GM21423 (cell line): ENCODE measurements around the gene BICD1.
"Not testable (repeated sequence)": the region's sequence is repeated elsewhere in the genome, so short reads cannot be mapped to it uniquely, and the experiment has no call there.

Experiments used
- ATAC-seq: cut with Tn5 transposase; IDR thresholded peaks from one replicate; pipeline ENCODE4 v1.9.1; 2021; ENCODE audit warnings: mild to moderate bottlenecking, moderate library complexity; ENCODE audit not compliant: unreplicated experiment

The BICD1 gene

DNA sequence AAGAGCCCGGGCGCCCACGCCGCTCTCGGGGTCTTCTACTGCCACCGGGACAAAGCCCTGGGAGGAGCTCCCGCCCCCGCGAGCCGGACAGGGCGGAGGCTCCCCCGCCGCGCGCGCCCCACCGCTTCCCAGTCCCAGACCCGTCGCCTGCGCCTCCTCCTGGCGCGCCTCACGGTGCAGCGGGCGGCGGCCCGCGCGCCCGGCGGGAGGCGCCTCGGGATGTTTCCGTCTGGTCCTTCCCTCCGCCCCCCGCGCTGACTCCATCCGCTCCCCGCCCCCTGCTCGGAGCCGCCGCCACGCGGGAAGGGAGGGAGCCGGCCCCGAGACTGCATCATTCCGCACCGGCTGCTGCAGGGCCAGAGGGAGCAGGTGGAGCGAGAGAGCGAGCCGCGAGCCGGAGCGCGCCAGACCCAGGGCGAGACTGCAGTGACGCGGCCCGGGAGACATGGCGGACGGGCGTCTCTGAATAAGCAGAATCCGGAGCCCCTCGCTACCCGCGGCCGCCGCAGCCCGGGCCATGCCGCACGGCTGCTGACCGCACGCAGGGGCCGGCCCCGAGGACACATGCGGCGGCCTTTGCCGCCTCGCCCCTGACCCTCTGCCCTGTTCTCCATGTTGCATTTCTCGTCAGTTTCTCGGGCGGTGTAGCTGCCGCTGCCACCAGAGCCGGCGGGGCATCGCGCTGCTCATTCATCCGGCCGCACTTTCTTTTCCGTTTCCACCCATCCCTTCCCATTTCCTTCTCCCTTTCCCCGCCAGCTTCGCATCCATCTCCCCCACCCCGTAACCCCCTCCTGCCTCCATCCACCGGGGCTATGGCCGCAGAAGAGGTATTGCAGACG lies at the start of gene BICD1:
Gene BICD1 (plus strand): TSS at position 331 of the 842 bp plus-strand sequence. CDS start 485 bp downstream, at position 816.
- peak; percentile 76 for ATAC-seq

DNA sequence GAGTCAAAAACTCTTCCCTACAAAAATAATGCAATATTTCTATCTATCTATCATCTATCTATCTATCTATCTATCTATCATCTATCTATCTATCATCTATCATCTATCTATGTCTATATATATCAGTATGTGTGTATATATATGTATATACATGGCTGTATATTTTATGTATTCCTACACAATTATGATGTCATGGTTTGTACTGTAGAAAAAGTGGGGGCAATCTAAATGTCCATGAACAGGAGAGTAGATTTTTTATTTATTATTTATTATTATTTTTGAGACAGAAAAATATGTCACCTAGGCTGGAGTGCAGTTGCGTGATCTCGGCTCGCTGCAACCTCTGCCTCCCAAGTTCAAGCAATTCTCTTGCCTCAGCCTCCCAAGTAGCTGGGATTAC lies 45.6 kb upstream of the BICD1 start:
- no peak for ATAC-seq

DNA sequence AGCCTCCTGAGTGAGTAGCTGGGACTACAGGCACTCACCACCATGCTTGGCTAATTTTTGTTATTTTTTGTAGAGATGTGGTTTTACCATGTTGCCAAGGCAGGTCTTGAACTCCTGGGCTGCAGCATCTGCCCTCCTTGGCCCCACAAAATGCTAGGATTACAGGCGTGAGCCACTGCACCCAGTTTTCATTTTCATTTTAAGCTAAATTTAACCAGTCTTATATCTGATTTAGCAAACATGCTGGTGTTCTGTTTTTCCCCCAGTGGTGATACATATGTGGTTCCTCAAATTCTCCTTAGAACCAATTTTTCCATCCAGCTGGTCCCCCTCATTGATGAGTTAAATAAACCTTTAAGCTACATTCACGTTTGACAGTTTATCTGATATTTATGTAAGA lies 43.8 kb upstream of the BICD1 start:
- no peak for ATAC-seq

GRCh38 chr12:32063796-32064195 lies 42.9 kb upstream of the BICD1 start:
- ATAC-seq: no peak

DNA sequence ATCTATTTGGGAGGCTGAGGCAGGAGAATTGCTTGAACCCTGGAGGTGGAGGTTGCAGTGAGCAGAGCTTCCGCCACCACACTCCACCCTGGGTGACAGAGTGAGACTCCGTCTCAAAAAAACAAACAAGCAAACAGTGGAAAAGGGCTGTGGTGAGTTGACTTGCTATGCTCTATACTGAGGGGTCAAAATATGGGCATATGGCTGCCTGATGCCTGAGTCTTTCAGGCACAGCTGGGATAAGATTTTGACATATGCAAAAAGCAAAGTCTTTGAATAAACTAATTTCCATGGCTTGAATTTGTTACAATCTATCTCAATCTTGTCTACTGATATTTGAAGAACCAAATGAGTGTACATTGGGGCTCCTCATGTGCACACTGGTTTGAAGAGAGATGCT lies 40.4 kb upstream of the BICD1 start:
- ATAC-seq: no peak

DNA sequence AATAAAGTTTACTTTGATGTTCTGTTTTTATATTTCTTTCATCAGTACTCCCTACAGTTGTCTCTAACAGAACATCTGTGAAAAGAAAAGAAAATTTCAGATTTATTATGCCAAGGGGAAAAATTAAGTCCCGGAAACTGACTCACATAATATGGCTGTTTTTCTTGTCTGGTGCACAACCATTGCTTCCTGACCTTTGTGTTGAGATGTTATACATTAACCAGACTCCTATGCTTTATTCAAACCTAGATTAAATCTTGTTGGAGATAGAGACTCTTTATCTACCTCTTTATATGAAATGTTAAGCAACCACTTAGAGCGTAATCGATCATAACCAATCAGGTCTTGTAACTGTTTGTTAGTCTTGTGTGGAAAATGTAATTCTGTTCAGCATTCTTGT lies 37.6 kb upstream of the BICD1 start:
- ATAC-seq: no peak

DNA sequence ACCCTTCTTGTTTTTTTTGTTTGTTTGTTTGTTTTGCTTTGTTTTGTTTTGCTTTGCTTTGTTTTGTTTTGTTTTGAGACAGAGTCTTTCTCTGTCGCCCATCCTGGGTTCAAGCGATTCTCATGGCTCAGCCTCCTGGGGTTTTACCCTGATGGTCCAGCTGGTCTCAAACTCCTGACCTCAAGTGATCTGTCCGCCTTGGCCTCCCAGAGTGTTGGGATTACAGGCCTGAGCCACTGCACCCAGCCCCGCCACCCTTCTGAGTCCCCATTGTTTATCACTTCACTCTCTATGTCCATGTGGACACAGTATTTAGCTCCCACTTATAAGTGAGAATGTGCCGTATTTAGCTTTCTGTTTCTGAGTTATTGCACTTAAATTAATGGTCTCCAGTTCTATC lies 36.9 kb upstream of the BICD1 start:
- ATAC-seq: no peak

DNA sequence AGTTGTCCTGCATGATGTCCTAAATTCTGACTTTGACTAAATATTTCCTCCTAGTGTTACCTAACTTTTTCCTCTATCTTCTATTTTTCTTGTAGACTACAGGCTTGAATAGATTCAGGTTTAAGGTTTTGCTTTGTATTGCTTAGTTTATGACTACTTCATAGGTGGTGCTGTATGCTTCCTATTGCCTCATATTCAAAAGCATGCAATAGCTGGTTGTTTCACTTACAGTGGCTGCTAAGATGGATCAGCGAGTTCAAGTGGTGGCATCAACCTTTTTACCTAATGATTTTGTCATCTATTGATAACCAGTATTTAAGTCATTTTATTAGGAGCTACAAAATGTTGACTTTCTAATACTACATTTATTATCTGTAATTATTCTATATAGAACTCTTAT lies 36.3 kb upstream of the BICD1 start:
- ATAC-seq: no peak

DNA sequence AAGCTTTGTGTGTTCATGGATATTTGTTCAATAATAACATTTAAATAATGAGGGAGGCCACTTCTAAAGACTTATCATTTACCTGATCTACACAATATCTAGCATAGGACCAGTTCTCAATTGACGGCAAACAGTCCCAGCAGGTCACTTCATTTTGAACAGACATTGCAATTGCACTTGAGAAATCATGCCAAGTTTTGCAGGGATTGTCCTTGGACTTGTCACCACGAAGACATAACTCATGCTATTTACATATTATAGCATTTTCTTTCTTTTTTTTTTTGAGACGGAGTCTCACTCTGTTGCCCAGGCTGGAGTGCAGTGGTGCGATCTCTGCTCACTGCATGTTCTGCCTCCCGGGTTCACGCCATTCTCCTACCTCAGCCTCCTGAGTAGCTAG lies 34.5 kb upstream of the BICD1 start:
- no peak for ATAC-seq

DNA sequence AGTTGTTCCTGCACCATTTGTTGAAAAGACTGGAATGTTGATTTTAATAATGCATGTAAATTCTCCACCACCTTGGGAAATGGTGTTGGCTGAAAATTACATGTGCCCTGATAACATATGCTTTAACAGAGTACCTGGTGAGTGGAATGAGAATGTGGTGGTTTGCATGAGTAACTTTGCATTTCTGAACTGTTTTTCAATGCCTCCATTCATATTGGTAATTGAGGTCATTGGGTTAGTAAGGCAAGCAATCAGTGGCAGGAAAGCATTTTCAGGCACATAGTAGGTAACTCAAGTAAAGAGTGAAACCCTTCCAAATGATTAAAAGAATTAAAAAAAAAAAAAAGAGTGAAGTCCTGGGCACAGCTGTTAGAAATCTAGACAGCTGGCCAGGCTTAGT lies 32.2 kb upstream of the BICD1 start:
- ATAC-seq: no peak

GRCh38 chr12:32076941-32077340 lies 29.7 kb upstream of the BICD1 start:
- no peak for ATAC-seq

- no peak for ATAC-seq
These were observed 26.2 kb upstream of the BICD1 start for GRCh38 chr12:32080435-32080834.

DNA sequence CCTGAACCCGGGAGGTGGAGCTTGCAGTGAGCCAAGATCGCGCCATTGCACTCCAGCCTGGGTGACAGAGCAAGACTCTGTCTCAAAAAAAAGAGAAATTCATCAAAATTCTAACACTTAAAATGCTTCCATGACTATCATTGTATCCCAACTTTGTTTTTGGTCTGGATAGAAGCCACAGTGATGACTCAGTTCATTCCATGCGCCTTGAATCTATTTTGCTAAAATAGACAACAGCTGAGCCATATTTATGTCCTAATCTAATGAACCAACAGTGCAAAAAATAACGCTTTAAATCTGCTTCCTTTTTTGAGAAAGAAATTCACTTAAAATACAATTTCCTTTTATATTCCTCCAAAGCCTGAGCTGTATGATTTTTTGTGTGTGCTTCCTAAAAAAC lies 23.2 kb upstream of the BICD1 start:
- no peak for ATAC-seq

GRCh38 chr12:32084017-32084688 lies 22.5 kb upstream of the BICD1 start:
- no peak for ATAC-seq

- no peak for ATAC-seq
These were observed 21.9 kb upstream of the BICD1 start for GRCh38 chr12:32084753-32085152.

DNA sequence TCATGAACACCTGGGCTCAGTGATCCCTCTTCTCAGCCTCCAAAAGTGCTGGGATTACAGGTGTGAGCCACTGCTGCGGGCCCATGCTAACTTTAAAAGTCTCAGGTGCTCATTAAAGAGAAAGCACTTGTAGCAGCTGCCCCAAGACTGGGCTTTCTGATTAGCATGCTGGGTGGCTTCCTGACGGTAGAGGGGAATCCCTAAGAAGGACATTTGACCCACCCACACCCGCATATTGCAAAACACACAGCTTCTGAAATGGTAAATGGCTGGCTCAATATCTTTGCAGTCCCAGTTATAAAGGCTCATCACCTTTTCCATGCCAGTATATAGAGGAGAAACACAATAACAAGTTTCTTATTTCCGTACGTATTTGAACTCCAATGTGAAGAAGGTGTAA lies 19.3 kb upstream of the BICD1 start:
- no peak for ATAC-seq

GRCh38 chr12:32089156-32089555 lies 17.5 kb upstream of the BICD1 start:
- no peak for ATAC-seq

DNA sequence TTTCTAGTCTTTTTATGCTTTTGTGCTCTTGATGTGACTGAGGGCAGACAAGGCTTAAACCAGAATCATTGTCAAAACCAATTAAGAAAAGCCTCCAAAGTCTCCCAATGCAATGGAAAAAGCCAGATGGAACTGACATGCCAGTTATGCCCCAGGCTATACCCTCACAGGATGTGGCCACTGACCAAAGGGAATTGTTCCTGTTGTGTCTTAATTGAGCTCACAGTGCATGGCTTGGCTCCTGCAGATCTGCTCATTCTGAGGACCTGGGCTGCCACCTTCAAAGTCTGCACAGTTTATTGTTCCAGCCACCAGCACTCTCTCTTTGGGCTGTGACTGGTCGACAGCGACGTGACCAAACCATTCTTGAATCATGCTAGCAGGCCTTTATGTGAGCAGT lies 17.1 kb upstream of the BICD1 start:
- no peak for ATAC-seq

GRCh38 chr12:32091696-32092095 lies 15.0 kb upstream of the BICD1 start:
- no peak for ATAC-seq

DNA sequence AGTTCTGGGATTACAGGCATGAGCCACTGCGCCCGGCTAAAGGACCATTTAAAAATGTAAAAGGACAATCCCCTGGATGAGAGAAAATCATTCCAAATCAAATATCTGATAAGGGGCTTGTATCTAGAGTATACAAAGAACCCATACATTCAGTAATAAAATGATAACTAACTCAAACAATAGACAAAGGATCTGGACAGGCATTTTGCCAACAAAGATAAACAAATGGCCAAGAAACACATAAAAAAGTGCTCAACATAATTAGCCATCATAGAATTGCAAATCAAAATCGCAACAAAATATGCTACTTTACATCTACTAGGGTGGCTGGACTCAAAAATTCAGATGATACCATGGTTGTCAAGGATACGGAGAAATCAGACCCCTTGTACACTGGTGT lies 8.5 kb upstream of the BICD1 start:
- ATAC-seq: no peak

- not testable (repeated sequence) for ATAC-seq
These were observed 7.4 kb upstream of the BICD1 start for GRCh38 chr12:32099275-32099674.

DNA sequence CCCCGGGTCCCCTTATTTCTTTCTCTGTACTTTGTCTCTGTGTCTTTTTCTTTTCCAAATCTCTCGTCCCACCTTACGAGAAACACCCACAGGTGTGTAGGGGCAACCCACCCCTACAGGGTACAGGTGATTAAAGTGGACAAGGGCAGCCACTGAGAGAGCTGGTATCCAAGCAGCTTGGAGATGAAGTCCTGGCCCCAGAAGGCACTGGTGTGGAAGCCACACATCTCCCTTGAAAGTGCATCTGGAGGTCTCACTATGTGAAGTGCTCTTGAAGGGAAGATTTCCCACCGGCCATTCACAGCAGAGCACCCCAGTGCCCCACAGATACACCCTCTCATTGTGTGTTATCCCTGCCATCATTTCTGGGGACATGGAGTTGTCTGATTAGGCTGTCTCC lies 6.3 kb upstream of the BICD1 start:
- ATAC-seq: no peak
